ENCODE data around the gene FUBP1.

Gene FUBP1

GRCh38 chr1:78009276-78009675 is 30.4 kb upstream of the FUBP1 start:
- DNase-seq (ENCODE audit: low read depth, low spot score): no peak
- in situ Hi-C loops (cut with HindIII; ENCODE audit: low sequenced_read_pairs): no loop called here
- peak overlapping the region; percentile 35 for H3K4me3 ChIP-seq (ENCODE audit: low read depth, low read length)

GRCh38 chr1:78007677-78008341 is 28.9 kb upstream of the FUBP1 start:
- in situ Hi-C loops (cut with HindIII; ENCODE audit: low sequenced_read_pairs): no loop called here
- peak overlapping the region; percentile 77 for H3K4me3 ChIP-seq (ENCODE audit: low read depth, low read length)
- DNase-seq (ENCODE audit: low read depth, low spot score): no peak
- no peak for TF ChIP-seq CTCF (IDR thresholded peaks at IDR 0.05; ENCODE audit: low read depth, low read length)

More at GRCh38 chr1:78009276-78009675, 30.4 kb upstream of the FUBP1 start:
- TF ChIP-seq CTCF (IDR thresholded peaks at IDR 0.05; ENCODE audit: low read depth, low read length): no peak

GRCh38 chr1:78006521-78006920 is 27.6 kb upstream of the FUBP1 start:
- DNase-seq (ENCODE audit: low read depth, low spot score): peak; percentile 27
- peak overlapping the region; percentile 77 for H3K4me3 ChIP-seq (ENCODE audit: low read depth, low read length)
- in situ Hi-C loops (cut with HindIII; ENCODE audit: low sequenced_read_pairs): no loop called here
- no peak for TF ChIP-seq CTCF (IDR thresholded peaks at IDR 0.05; ENCODE audit: low read depth, low read length)

GRCh38 chr1:78005755-78006154 is 26.9 kb upstream of the FUBP1 start:
- peak overlapping the region; percentile 77 for H3K4me3 ChIP-seq (ENCODE audit: low read depth, low read length)
- TF ChIP-seq CTCF (IDR thresholded peaks at IDR 0.05; ENCODE audit: low read depth, low read length): no peak
- DNase-seq (ENCODE audit: low read depth, low spot score): peak; percentile 93
- in situ Hi-C loops (cut with HindIII; ENCODE audit: low sequenced_read_pairs): no loop called here

- peak overlapping the region; percentile 77 for H3K4me3 ChIP-seq (ENCODE audit: low read depth, low read length)
- DNase-seq (ENCODE audit: low read depth, low spot score): no peak
- in situ Hi-C loops (cut with HindIII; ENCODE audit: low sequenced_read_pairs): no loop called here
- TF ChIP-seq CTCF (IDR thresholded peaks at IDR 0.05; ENCODE audit: low read depth, low read length): no peak
Measured at GRCh38 chr1:78005448-78005722, 26.5 kb upstream of the FUBP1 start.

- peak; percentile 98 for DNase-seq (ENCODE audit: low read depth, low spot score)
- no peak for TF ChIP-seq CTCF (IDR thresholded peaks at IDR 0.05; ENCODE audit: low read depth, low read length)
- in situ Hi-C loops (cut with HindIII; ENCODE audit: low sequenced_read_pairs): no loop called here
- peak within 1 kb of the TSS; percentile 77 for H3K4me3 ChIP-seq (ENCODE audit: low read depth, low read length)
Measured at GRCh38 chr1:78004719-78005447, 26.0 kb upstream of the FUBP1 start, which contains the start of gene DNAJB4. Gene DNAJB4 (plus strand): TSS chr1:78004939. CDS start chr1:78005111, 172 bp downstream.

Data from astrocyte of the spinal cord (primary cell).